ENCODE measurements around the gene SPDYE3.
A peak's percentile ranks its signal among the peaks of the same experiment; 100 is the strongest.
"Not testable (repeated sequence)": the region's sequence is repeated elsewhere in the genome, so short reads cannot be mapped to it uniquely, and the experiment has no call there.

The SPDYE3 gene

GRCh38 chr7:100307402-100307801 is at the start of gene SPDYE3:
SPDYE3 (plus strand) TSS chr7:100307702; CDS start chr7:100307886, 184 bp downstream.
- not testable (repeated sequence) for DNase-seq

- not testable (repeated sequence) for DNase-seq
These were observed 47.5 kb upstream of the SPDYE3 start for GRCh38 chr7:100259984-100260383.

DNA sequence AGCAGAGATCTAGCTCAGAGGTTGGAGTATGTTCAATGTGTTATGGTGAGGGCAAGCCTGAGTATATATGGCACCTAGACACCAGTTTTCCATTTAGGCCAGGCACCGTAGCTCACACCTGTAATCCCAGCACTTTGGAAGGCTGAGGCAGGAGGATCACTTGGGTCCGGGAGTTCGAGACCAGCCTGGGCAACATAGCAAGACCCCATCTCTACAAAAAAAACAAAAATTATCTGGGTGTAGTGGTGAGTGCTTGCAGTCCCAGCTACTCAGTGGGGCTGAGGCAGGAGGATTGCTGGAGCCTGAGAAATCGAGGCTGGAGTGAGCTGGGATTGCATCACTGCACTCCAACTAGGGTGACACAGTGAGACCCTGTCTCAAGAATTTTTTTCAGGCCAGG is 44.6 kb upstream of the SPDYE3 start:
- DNase-seq, result not testable (repeated sequence)

GRCh38 chr7:100264223-100264622 is 43.3 kb upstream of the SPDYE3 start:
- not testable (repeated sequence) for DNase-seq

GRCh38 chr7:100264669-100265165 is 42.8 kb upstream of the SPDYE3 start:
- DNase-seq, result not testable (repeated sequence)

DNA sequence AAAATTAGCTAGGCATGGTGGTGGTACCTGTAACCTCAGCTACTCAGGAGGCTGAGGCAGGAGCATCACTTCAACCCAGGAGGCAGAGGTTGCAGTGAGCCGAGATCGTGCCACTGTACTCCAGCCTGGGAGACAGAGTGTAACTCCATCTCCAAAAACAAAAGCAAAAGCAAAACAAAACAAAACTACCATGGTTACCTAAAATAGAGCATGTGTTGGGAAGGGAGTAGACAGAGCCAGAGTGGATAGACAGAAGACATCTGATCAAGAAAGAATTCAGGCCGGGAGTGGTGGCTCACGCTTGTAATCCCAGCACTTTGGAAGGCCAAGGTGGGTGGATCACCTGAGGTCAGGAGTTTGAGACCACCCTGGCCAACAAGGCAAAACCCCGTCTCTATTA is 41.7 kb upstream of the SPDYE3 start:
- DNase-seq, result not testable (repeated sequence)

DNA sequence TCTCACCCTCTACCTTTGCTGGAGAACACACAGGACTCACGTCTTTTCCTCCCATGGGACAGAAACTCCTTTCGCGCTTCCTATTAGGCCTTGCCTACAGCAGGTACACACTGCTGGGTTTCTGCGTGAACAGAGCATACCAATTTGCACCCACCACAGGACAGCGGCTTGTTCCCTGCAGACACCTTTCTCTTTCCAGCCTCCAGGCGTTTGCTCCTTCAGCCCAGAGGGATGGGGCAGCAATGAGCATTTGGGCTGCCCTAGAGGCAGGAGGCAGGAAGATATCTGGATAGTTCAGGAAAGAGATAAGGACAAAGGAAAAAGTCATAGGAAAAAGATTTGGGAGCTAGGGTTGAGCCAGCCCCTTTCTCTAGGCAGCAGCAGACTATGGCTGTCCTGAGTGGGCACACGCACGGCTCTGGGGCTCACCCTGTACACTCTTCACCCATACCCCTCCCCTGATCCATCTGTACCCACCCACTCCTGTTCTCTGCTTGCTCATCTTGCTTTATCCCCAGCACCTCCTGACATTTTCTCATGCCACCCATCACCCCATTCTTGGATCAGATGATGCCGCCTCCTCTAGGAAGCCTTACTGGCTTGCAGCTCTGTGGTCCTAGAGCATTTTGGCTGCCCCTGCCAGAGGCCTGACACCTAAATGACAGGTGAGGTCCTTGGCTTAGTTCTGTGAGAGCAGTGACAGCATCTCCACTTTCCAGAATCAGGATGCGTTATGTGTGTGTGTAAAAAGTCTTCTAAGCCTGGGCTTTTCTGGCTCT is 40.7 kb upstream of the SPDYE3 start:
- DNase-seq, result no peak

- DNase-seq, result no peak
These were observed 39.9 kb upstream of the SPDYE3 start for GRCh38 chr7:100267648-100268047.

GRCh38 chr7:100268882-100269281 is 38.6 kb upstream of the SPDYE3 start:
- not testable (repeated sequence) for DNase-seq

GRCh38 chr7:100269306-100270045 is 38.0 kb upstream of the SPDYE3 start:
- DNase-seq, result not testable (repeated sequence)

- not testable (repeated sequence) for DNase-seq
These were observed 37.2 kb upstream of the SPDYE3 start for GRCh38 chr7:100270046-100270918.

GRCh38 chr7:100270941-100271593 is 36.4 kb upstream of the SPDYE3 start:
- DNase-seq, result not testable (repeated sequence)

DNA sequence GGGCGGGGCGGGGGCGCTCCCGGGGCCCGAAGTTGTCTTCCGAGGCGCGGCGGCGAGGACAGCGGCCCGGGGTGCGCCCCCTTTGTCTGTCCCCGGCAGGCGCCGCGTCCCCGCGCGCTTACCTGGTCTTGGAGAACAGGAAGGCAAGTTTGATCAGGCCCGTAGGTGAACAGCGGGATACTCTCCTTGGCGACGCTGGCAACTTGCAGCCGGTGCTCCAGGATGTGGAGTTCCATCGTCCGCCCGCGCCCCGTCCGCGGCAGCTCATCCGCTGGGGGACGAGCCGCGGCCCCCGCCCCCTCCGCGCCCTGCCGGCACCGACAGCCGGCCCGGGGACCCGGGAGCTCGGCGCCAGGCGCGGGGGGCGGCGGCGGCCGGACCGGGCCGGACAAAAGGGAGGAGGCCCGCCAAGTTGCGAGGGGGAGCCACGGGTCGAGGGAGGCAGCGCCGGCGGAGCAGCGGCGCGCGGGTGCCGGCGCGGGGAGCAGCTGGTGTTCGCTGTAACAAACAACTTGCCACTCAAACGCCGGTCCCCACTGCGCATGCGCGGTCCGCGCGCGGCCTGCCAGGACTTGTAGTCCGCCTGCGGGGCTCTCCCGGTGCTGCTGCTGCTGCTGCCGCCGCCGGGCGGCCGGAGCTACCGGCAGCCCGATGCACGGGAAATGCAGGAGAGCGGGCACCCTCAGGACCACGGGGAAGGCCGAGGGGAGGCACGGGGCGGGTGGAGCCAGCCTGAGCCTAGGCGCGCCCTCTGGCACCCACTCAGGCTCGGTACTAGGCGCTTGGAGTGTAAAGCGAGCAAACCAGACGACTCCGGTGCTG is 35.6 kb upstream of the SPDYE3 start:
- peak; percentile 97 for DNase-seq

- not testable (repeated sequence) for DNase-seq
These were observed 35.0 kb upstream of the SPDYE3 start for GRCh38 chr7:100272538-100272902.

- DNase-seq, result no peak
These were observed 32.4 kb upstream of the SPDYE3 start for GRCh38 chr7:100275120-100275519.

DNA sequence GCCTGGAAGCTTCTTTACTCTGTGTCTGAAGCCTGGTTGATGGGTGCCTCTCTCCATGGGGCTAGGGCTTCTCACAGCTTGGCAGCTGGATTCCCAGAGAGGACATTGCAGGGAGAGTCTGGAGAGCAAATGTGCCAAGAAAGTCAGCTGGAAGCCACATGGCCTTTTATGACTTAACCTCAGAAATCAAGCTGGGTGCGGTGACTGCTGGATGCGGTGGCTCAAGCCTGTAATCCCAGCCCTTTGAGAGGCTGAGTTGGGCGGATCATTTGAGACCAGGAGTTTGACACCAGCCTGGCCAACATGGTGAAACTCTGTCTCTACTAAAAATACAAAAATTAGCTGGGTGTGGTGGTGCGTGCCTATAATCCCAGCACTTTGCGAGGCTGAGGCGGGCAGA is 31.4 kb upstream of the SPDYE3 start:
- DNase-seq, result not testable (repeated sequence)

GRCh38 chr7:100282069-100282608 is 25.4 kb upstream of the SPDYE3 start:
- DNase-seq, result not testable (repeated sequence)

- DNase-seq, result not testable (repeated sequence)
These were observed 24.4 kb upstream of the SPDYE3 start for GRCh38 chr7:100283147-100283546.

DNA sequence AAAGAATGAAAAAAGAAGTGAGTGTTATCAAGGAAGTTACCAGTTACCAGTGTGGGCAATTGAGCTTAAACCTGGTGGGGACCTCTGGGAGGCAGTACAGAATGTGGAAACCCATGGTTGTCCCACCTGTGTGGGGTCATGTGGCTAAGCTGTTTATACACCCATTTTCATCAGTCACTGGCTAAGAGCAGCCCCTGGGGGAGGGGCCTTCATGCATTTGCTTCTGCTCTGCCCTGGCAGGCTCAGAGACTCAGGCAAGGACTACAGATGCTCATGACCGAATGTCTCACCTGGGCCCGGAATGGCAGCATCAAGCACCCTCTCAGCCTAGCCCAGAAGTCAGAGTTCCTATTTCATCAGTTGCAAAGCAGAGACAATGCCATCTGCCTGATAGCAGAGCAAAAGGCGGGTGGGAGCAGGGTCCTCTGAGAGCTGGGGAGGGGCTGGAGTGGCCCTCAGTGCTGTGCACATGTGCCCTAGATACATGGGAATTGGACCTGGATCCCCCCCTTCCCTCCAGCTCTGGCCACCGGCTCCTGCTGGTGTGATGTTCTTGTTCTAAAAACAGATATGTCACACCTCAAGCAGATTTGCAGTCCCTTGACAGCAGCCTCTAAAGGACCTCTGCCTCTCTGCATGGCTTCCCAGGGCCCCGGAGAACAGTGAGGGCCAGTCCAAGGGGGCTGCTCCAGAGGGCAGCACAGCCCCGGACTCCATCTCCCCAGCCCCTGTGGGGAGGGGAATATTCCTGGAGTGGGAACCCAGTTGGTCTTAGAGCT is 20.1 kb upstream of the SPDYE3 start:
- not testable (repeated sequence) for DNase-seq

- not testable (repeated sequence) for DNase-seq
These were observed 19.2 kb upstream of the SPDYE3 start for GRCh38 chr7:100288258-100288657.

Measured in NK-92 treated with Interleukin-12 subunit alpha and Interleukin-12 subunit beta, amount 100 ng/mL, for 24 hours (cell line).